ENCODE results near the gene MSH6. TPM values are rescaled to one million over a fixed set of nuclear protein-coding genes. Genes with fewer than 3 reads are reported as not detected.

Gene MSH6
- total and polyA plus RNA-seq, 2 of the 13 experiments (the other 11 are each of a cell fraction or from before 2014, with no cell fraction given): 20.8 to 113 TPM

Small RNA genes within 50 kb of the gene (small RNA-seq; reads per million reads assigned to genes)
- 0 reads per million in 3 experiments for gene RF00026 (ENCODE audit: insufficient read depth in 2 of 3, insufficient read length in 3 of 3, low read depth in 2 of 3, low replicate concordance in 1 of 3)
- gene RPL36AP15 (ENCODE audit: insufficient read depth in 2 of 3, insufficient read length in 3 of 3, low read depth in 2 of 3, low replicate concordance in 1 of 3): 0 reads per million in 3 experiments

Other genes starting within 250 kb of the MSH6 start
- not detected in 2 replicates for gene KCNK12, start 212.2 kb upstream of the MSH6 start, total RNA-seq (2016; rRNA removed; fragmentation: Illumina TruSeq; extraction: Trizol)
- not detected in 2 replicates for gene KCNK12, start 212.2 kb upstream of the MSH6 start, polyA plus RNA-seq (2011; rRNA removed)
- 27.9 and 41.0 TPM in 2 replicates for gene FBXO11, start 123.4 kb downstream of the MSH6 start, total RNA-seq (2016; rRNA removed; fragmentation: Illumina TruSeq; extraction: Trizol)
- 47.6 and 52.7 TPM in 2 replicates for gene FBXO11, start 123.4 kb downstream of the MSH6 start, polyA plus RNA-seq (2011; rRNA removed)